Glomerular endothelial cell (primary cell): Measurements from ENCODE around the gene ELN. TPM values are rescaled to one million over a fixed set of nuclear protein-coding genes. Genes with fewer than 3 reads are reported as not detected.
"Not testable (repeated sequence)": the region's sequence is repeated elsewhere in the genome, so short reads cannot be mapped to it uniquely, and the experiment has no call there.

ENCODE experiments used
- DNase-seq: peaks from one replicate; pipeline ENCODE4 v3.0.0-alpha.2; 2011; ENCODE audit warnings: low read depth, low spot score; ENCODE audit errors: extremely low read depth
- total RNA-seq: library from RNA; depleted of rRNA; stranded (reverse); fragments of >200 nt; gene quantifications from 2 replicates; pipeline ENCODE4 v1.2.3, GENCODE V29; 2015

The ELN gene
- total RNA-seq, 1 donor from 2014 or later: 0.35 TPM

GRCh38 chr7:74040791-74041520, 13.0 kb downstream of the ELN start:
- DNase-seq: no peak

- DNase-seq: no peak
These were observed 15.0 kb downstream of the ELN start for GRCh38 chr7:74042746-74043522.

GRCh38 chr7:74043523-74043951, 15.6 kb downstream of the ELN start:
- DNase-seq: no peak

GRCh38 chr7:74044366-74045350, 16.7 kb downstream of the ELN start:
- DNase-seq: no peak

GRCh38 chr7:74046581-74046980, 18.6 kb downstream of the ELN start:
- DNase-seq: not testable (repeated sequence)

GRCh38 chr7:74047804-74048380, 19.9 kb downstream of the ELN start:
- no peak for DNase-seq

GRCh38 chr7:74048999-74049599, 21.1 kb downstream of the ELN start:
- DNase-seq: no peak

- DNase-seq: no peak
These were observed 22.2 kb downstream of the ELN start for GRCh38 chr7:74049997-74050798.

- DNase-seq: no peak
These were observed 23.2 kb downstream of the ELN start for GRCh38 chr7:74051193-74051592.

- DNase-seq: no peak
These were observed 23.8 kb downstream of the ELN start for GRCh38 chr7:74051629-74052410.

- DNase-seq: no peak
These were observed 24.7 kb downstream of the ELN start for GRCh38 chr7:74052628-74053027.

GRCh38 chr7:74053589-74054186, 25.7 kb downstream of the ELN start:
- no peak for DNase-seq

GRCh38 chr7:74056096-74056915, 28.3 kb downstream of the ELN start:
- no peak for DNase-seq

- no peak for DNase-seq
These were observed 29.4 kb downstream of the ELN start for GRCh38 chr7:74057216-74057925.

- no peak for DNase-seq
These were observed 30.0 kb downstream of the ELN start for GRCh38 chr7:74057987-74058386.

GRCh38 chr7:74058486-74058885, 30.5 kb downstream of the ELN start:
- no peak for DNase-seq

- no peak for DNase-seq
These were observed 31.1 kb downstream of the ELN start for GRCh38 chr7:74059037-74059436.
